ENCODE results near the gene BLOC1S6.

GRCh38 chr15:45644437-45644836, 57.3 kb downstream of the BLOC1S6 start:
- TF ChIP-seq POLR2A (IDR thresholded peaks at IDR 0.05; ENCODE audit: low read depth, low read length): no peak
- no peak for TF ChIP-seq POLR2AphosphoS5 (IDR thresholded peaks at IDR 0.05; ENCODE audit: low read depth, low read length)
